Dermis lymphatic vessel endothelial cell (primary cell): Measurements from ENCODE around the gene TSFM. TPM values are rescaled to one million over a fixed set of nuclear protein-coding genes. Genes with fewer than 3 reads are reported as not detected.

ENCODE experiments used
- total RNA-seq: library from RNA; depleted of rRNA; stranded (reverse); fragments of >200 nt; gene quantifications from 2 replicates; pipeline ENCODE4 v1.2.1, GENCODE V29; 2014

Gene TSFM
- total RNA-seq = 16.4 and 21.3 TPM in 2 replicates

GRCh38 chr12:57782608-57783465 is at the start of gene TSFM:
Gene TSFM, plus strand, starts transcription at chr12:57782787. Its CDS starts 15 bp downstream, at chr12:57782802.

GRCh38 chr12:57738661-57739237 is 43.8 kb upstream of the TSFM start, which contains the start of gene AGAP2:
Gene AGAP2, minus strand, starts transcription at chr12:57738742. Its CDS starts 496 bp downstream, at chr12:57738246.

GRCh38 chr12:57744777-57745484 is 37.7 kb upstream of the TSFM start, which contains the start of gene TSPAN31:
Gene TSPAN31, plus strand, starts transcription at chr12:57745039. Its CDS starts 116 bp downstream, at chr12:57745155.

GRCh38 chr12:57751788-57752667 is 30.6 kb upstream of the TSFM start, which contains the start of gene CDK4:
Gene CDK4, minus strand, starts transcription at chr12:57752310. Its CDS starts 593 bp downstream, at chr12:57751717.

GRCh38 chr12:57754411-57755193 is 28.0 kb upstream of the TSFM start, which contains the start of gene MARCHF9:
Gene MARCHF9, plus strand, starts transcription at chr12:57755103. Its CDS starts 426 bp downstream, at chr12:57755529.

GRCh38 chr12:57766464-57767304 is 15.9 kb upstream of the TSFM start, which contains the start of gene CYP27B1:
Gene CYP27B1, minus strand, starts transcription at chr12:57767078. Its CDS starts 37 bp downstream, at chr12:57767041.

GRCh38 chr12:57771873-57772428 is 10.6 kb upstream of the TSFM start, which contains the start of gene METTL1:
Gene METTL1, minus strand, starts transcription at chr12:57772105. Its CDS starts 22 bp downstream, at chr12:57772083.

GRCh38 chr12:57772429-57773322 is 9.9 kb upstream of the TSFM start, which contains the start of gene EEF1AKMT3:
Gene EEF1AKMT3, plus strand, starts transcription at chr12:57772614. Its CDS starts 111 bp downstream, at chr12:57772725.

GRCh38 chr12:57846577-57847319 is 64.2 kb downstream of the TSFM start, which contains the start of gene CTDSP2:
Gene CTDSP2, minus strand, starts transcription at chr12:57846729. Its CDS starts 294 bp downstream, at chr12:57846435.

Other genes with a start within 250 kb of the TSFM start
- gene DCTN2, start 235.6 kb upstream of the TSFM start, total RNA-seq = 82.6 and 85.5 TPM in 2 replicates
- under 0.01 TPM in 1 of 2 replicates, not detected in the other for gene KIF5A, start 232.7 kb upstream of the TSFM start, total RNA-seq
- 12.0 and 15.1 TPM in 2 replicates for gene PIP4K2C, start 191.6 kb upstream of the TSFM start, total RNA-seq
- 1.5 and 2.5 TPM in 2 replicates for gene DTX3, start 178.0 kb upstream of the TSFM start, total RNA-seq
- gene ARHGEF25, start 171.4 kb upstream of the TSFM start, total RNA-seq = 0.86 and 1.1 TPM in 2 replicates
- under 0.01 TPM in 1 of 2 replicates, not detected in the other for gene B4GALNT1, start 149.6 kb upstream of the TSFM start, total RNA-seq
- gene OS9, start 88.7 kb upstream of the TSFM start, total RNA-seq = 266 and 284 TPM in 2 replicates
- 0.22 and 0.26 TPM in 2 replicates for gene AGAP2, start 44.0 kb upstream of the TSFM start, total RNA-seq
- gene TSPAN31, start 37.7 kb upstream of the TSFM start, total RNA-seq = 62.3 and 67.3 TPM in 2 replicates
- 101 and 131 TPM in 2 replicates for gene CDK4, start 30.5 kb upstream of the TSFM start, total RNA-seq
- 3.7 and 3.8 TPM in 2 replicates for gene MARCHF9, start 27.7 kb upstream of the TSFM start, total RNA-seq
- gene CYP27B1, start 15.7 kb upstream of the TSFM start, total RNA-seq = 0.11 and 0.26 TPM in 2 replicates
- gene METTL1, start 10.7 kb upstream of the TSFM start, total RNA-seq = 2.0 and 3.2 TPM in 2 replicates
- 4.1 and 6.9 TPM in 2 replicates for gene EEF1AKMT3, start 10.2 kb upstream of the TSFM start, total RNA-seq
- 0.76 and 1.5 TPM in 2 replicates for gene AVIL, start 35.9 kb downstream of the TSFM start, total RNA-seq
- gene CTDSP2, start 63.9 kb downstream of the TSFM start, total RNA-seq = 74.0 and 76.9 TPM in 2 replicates
- gene ATP23, start 158.8 kb downstream of the TSFM start, total RNA-seq = 6.7 and 12.2 TPM in 2 replicates